Mucosa of stomach (tissue), 1 donor: ENCODE measurements around the gene MEGF8.

ENCODE experiments used
- H3K27me3 ChIP-seq: one replicate; pipeline ENCODE4 v1.7.0; 2013; ENCODE audit warnings: mild to moderate bottlenecking, low read length; ENCODE audit not compliant: control insufficient read depth, insufficient read depth
- H3K36me3 ChIP-seq: one replicate; pipeline ENCODE4 v1.7.0; 2013; ENCODE audit warnings: low read length; ENCODE audit not compliant: control insufficient read depth, insufficient read depth
- H3K4me1 ChIP-seq: one replicate; pipeline ENCODE4 v1.7.0; 2013; ENCODE audit warnings: mild to moderate bottlenecking, low read length; ENCODE audit not compliant: control insufficient read depth, insufficient read depth
- H3K4me3 ChIP-seq: one replicate; pipeline ENCODE4 v1.7.0; 2013; ENCODE audit warnings: low read length
- H3K9ac ChIP-seq: one replicate; pipeline ENCODE4 v1.7.0; 2013; ENCODE audit warnings: mild to moderate bottlenecking, low read length, moderate library complexity
- H3K9me3 ChIP-seq: one replicate; pipeline ENCODE4 v1.7.0; 2013; ENCODE audit warnings: mild to moderate bottlenecking, low read length, moderate library complexity; ENCODE audit not compliant: control insufficient read depth
- donor health status: Pancreatic carcinoma.

Gene MEGF8

GRCh38 chr19:42356686-42357085 is 31.3 kb downstream of the MEGF8 start:
- no peak overlapping the region for H3K4me3 ChIP-seq
- H3K9me3 ChIP-seq, result no peaks in the 10 kb centered on the region
- H3K36me3 ChIP-seq, result peaks cover 5% of the 10 kb centered on the region
- H3K27me3 ChIP-seq, result no peaks in the 10 kb centered on the region
- H3K9ac ChIP-seq, result no peak overlapping the region
- no peaks in the 10 kb centered on the region for H3K4me1 ChIP-seq

GRCh38 chr19:42357290-42357689 is 31.9 kb downstream of the MEGF8 start:
- H3K9ac ChIP-seq, result no peak overlapping the region
- H3K4me3 ChIP-seq, result no peak overlapping the region
- H3K4me1 ChIP-seq, result no peaks in the 10 kb centered on the region
- peaks cover 5% of the 10 kb centered on the region for H3K36me3 ChIP-seq
- H3K9me3 ChIP-seq, result no peaks in the 10 kb centered on the region
- H3K27me3 ChIP-seq, result no peaks in the 10 kb centered on the region

- H3K9ac ChIP-seq, result no peak overlapping the region
- no peak overlapping the region for H3K4me3 ChIP-seq
- no peaks in the 10 kb centered on the region for H3K27me3 ChIP-seq
- no peaks in the 10 kb centered on the region for H3K9me3 ChIP-seq
- no peaks in the 10 kb centered on the region for H3K4me1 ChIP-seq
- peaks cover 10% of the 10 kb centered on the region for H3K36me3 ChIP-seq
Observed at GRCh38 chr19:42360787-42361544, 35.5 kb downstream of the MEGF8 start.

- H3K4me3 ChIP-seq, result no peak overlapping the region
- H3K9ac ChIP-seq, result no peak overlapping the region
- H3K4me1 ChIP-seq, result no peaks in the 10 kb centered on the region
- no peaks in the 10 kb centered on the region for H3K9me3 ChIP-seq
- peaks cover 6% of the 10 kb centered on the region for H3K36me3 ChIP-seq
- no peaks in the 10 kb centered on the region for H3K27me3 ChIP-seq
Observed at GRCh38 chr19:42361545-42361910, 36.1 kb downstream of the MEGF8 start.

- H3K9me3 ChIP-seq, result no peaks in the 10 kb centered on the region
- H3K4me1 ChIP-seq, result no peaks in the 10 kb centered on the region
- no peak overlapping the region for H3K4me3 ChIP-seq
- no peak overlapping the region for H3K9ac ChIP-seq
- H3K27me3 ChIP-seq, result no peaks in the 10 kb centered on the region
- H3K36me3 ChIP-seq, result peaks cover 5% of the 10 kb centered on the region
Observed at GRCh38 chr19:42362342-42362741, 36.9 kb downstream of the MEGF8 start.

- Histone ChIP-seq H3K27me3 (no peaks in the 10 kb centered on the region), H3K4me3 (no peak overlapping the region), H3K9me3 (no peaks in the 10 kb centered on the region), H3K36me3 (peaks cover 5% of the 10 kb centered on the region), H3K9ac (no peak overlapping the region), H3K4me1 (no peaks in the 10 kb centered on the region)
Observed at GRCh38 chr19:42362891-42363440, 37.5 kb downstream of the MEGF8 start.

GRCh38 chr19:42363614-42364346 is 38.3 kb downstream of the MEGF8 start:
- no peak overlapping the region for H3K9ac ChIP-seq
- no peak overlapping the region for H3K4me3 ChIP-seq
- H3K27me3 ChIP-seq, result no peaks in the 10 kb centered on the region
- no peaks in the 10 kb centered on the region for H3K9me3 ChIP-seq
- no peaks in the 10 kb centered on the region for H3K4me1 ChIP-seq
- H3K36me3 ChIP-seq, result peaks cover 5% of the 10 kb centered on the region

GRCh38 chr19:42366673-42367072 is 41.2 kb downstream of the MEGF8 start:
- Histone ChIP-seq H3K36me3 (peaks cover 5% of the 10 kb centered on the region), H3K9me3 (no peaks in the 10 kb centered on the region), H3K4me3 (no peak overlapping the region), H3K27me3 (no peaks in the 10 kb centered on the region), H3K4me1 (no peaks in the 10 kb centered on the region), H3K9ac (no peak overlapping the region)

GRCh38 chr19:42367929-42368328 is 42.5 kb downstream of the MEGF8 start:
- no peak overlapping the region for H3K9ac ChIP-seq
- H3K9me3 ChIP-seq, result no peaks in the 10 kb centered on the region
- H3K4me3 ChIP-seq, result no peak overlapping the region
- no peaks in the 10 kb centered on the region for H3K27me3 ChIP-seq
- no peaks in the 10 kb centered on the region for H3K4me1 ChIP-seq
- H3K36me3 ChIP-seq, result peaks cover 5% of the 10 kb centered on the region

- H3K27me3 ChIP-seq, result no peaks in the 10 kb centered on the region
- no peak overlapping the region for H3K9ac ChIP-seq
- H3K36me3 ChIP-seq, result peaks cover 5% of the 10 kb centered on the region
- no peaks in the 10 kb centered on the region for H3K4me1 ChIP-seq
- H3K9me3 ChIP-seq, result no peaks in the 10 kb centered on the region
- no peak overlapping the region for H3K4me3 ChIP-seq
Observed at GRCh38 chr19:42368360-42368759, 42.9 kb downstream of the MEGF8 start.

- Histone ChIP-seq H3K27me3 (no peaks in the 10 kb centered on the region), H3K36me3 (peaks cover 4% of the 10 kb centered on the region), H3K4me3 (no peak overlapping the region), H3K9ac (no peak overlapping the region), H3K9me3 (no peaks in the 10 kb centered on the region), H3K4me1 (no peaks in the 10 kb centered on the region)
Observed at GRCh38 chr19:42368765-42369164, 43.3 kb downstream of the MEGF8 start.

- H3K9ac ChIP-seq, result no peak overlapping the region
Observed at GRCh38 chr19:42369433-42370067, 44.1 kb downstream of the MEGF8 start.

More at GRCh38 chr19:42369433-42370067, 44.1 kb downstream of the MEGF8 start:
- Histone ChIP-seq H3K9me3 (no peaks in the 10 kb centered on the region), H3K4me3 (no peak overlapping the region), H3K27me3 (no peaks in the 10 kb centered on the region), H3K4me1 (no peaks in the 10 kb centered on the region), H3K36me3 (no peaks in the 10 kb centered on the region)
